Measurements from ENCODE around the gene TGFBR2. TPM values are rescaled to one million over a fixed set of nuclear protein-coding genes. Genes with fewer than 3 reads are reported as not detected.

TGFBR2 gene
- total and polyA plus RNA-seq, 3 experiments from 2014 or later = 55.3 to 108 (median 56.3) TPM

DNA sequence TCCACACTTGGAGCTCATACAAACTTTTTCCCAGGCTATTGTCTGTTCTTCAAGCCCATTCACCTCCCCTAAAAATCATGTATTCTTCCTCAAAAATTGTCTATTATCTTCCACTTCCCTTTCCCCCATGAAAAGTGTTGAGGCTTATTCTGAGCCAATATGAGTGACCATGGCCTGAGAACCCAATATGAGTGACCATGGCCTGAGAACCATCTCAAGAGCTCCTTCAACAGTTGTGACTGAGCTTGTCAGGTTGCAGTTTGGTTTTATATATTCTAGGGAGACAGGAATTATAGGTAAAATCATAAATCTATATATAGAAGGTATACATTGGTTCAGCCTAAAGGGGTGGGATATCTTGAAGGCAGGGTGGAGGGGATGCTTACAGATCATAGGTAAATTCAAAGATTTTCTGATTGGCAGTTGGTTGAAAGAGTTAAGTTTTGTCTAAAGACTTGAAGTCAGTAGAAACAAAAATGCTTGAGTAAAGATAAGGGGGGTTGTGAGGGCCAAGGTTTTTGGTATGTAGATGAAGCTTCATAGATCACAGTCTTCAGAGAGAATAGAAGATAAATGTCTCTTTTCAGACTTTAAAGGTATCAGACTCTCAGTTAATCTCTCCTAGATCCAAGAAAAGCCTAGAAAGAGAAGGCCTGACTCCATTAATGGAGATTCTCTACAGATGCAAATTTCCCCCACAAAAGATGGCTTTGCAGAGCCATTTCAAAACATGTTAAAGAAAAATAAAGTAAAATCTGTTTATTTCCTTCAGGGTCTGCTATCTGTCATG, 95.8 kb downstream of the TGFBR2 start:
- Histone ChIP-seq H3K36me3 (ENCODE audit: insufficient read depth, low read length) (no peaks in the 10 kb centered on the region), H3K27ac (ENCODE audit: low read depth, low read length) (no peak overlapping the region), H3K4me3 (ENCODE audit: low read length) (no peak overlapping the region), H3K9me3 (ENCODE audit: low read length) (no peaks in the 10 kb centered on the region), H3K27me3 (ENCODE audit: insufficient read depth, low read length, poor library complexity, severe bottlenecking) (no peaks in the 10 kb centered on the region), H3K4me1 (ENCODE audit: insufficient read depth, low read length) (no peaks in the 10 kb centered on the region)
- POLR2A ChIA-PET = no interaction called here
- Mint-ChIP-seq H3K4me1 (peaks cover 6 to 20% (median 13%) of the 10 kb centered on the region in 3 donors), H3K27me3 (no peaks in the 10 kb centered on the region), H3K9me3 (peaks cover 0 to 11% (median 0%) of the 10 kb centered on the region in 5 donors), H3K36me3 (peaks cover 3 to 28% (median 6%) of the 10 kb centered on the region in 3 donors), H3K4me3 (no peak overlapping the region), H3K27ac (peak overlapping the region in 3 of 8 donors; percentile 8 to 29 (median 9))
- CTCF ChIA-PET = interaction anchor here (0.8 to 2.8 kb wide), 2 partner anchors 9 to 503 kb away, joined by 3 to 16 read pairs; no protein-coding TSS in a partner anchor
- no peak for DNase-seq

DNA sequence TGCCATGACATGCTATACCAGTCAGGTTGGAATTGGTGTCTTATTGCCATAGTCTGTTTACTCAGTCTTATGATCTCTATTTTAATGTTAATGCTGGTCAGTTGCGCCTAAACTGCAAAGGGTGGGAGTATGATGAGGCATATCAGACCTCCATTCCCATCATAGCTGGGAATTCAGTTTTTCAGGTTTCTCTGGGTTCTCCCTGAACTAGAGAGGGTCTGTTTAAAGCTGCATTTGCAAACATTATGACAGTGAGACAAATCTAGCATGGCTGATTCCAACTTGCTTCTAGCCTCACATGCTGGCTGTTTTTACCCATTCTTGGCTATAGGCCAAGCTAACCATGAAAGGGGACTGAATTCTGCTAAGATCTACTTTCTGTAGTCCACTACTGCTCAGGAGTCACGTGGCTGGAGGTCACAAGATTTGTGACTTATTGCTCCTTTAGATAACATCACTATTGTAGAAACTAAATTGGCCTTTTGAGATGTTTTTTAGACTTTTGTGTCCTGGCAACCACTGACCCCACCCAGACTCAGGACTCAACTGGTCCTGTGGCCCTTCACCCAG, 96.5 kb downstream of the TGFBR2 start:
- peaks cover 3 to 21% (median 5%) of the 10 kb centered on the region in 3 donors for H3K36me3 Mint-ChIP-seq
- no peak overlapping the region for H3K4me3 Mint-ChIP-seq
- DNase-seq = no peak
- POLR2A ChIA-PET = interaction anchor here (0.5 kb wide), 1 partner anchor 99 kb away, joined by 6 read pairs; no protein-coding TSS in a partner anchor
- no peak overlapping the region for H3K27ac ChIP-seq (ENCODE audit: low read depth, low read length)
- no peaks in the 10 kb centered on the region for H3K27me3 Mint-ChIP-seq
- CTCF ChIA-PET = interaction anchor here (0.8 to 2.8 kb wide), 2 partner anchors 9 to 504 kb away, joined by 3 to 16 read pairs; no protein-coding TSS in a partner anchor
- peak overlapping the region in 3 of 8 donors; percentile 18 to 77 (median 52) for H3K27ac Mint-ChIP-seq
- H3K9me3 ChIP-seq (ENCODE audit: low read length) = no peaks in the 10 kb centered on the region
- H3K4me3 ChIP-seq (ENCODE audit: low read length) = no peak overlapping the region
- H3K27me3 ChIP-seq (ENCODE audit: insufficient read depth, low read length, poor library complexity, severe bottlenecking) = no peaks in the 10 kb centered on the region
- H3K36me3 ChIP-seq (ENCODE audit: insufficient read depth, low read length) = no peaks in the 10 kb centered on the region
- H3K4me1 Mint-ChIP-seq = peaks cover 4 to 19% (median 11%) of the 10 kb centered on the region in 3 donors
- H3K4me1 ChIP-seq (ENCODE audit: insufficient read depth, low read length) = no peaks in the 10 kb centered on the region
- H3K9me3 Mint-ChIP-seq = peaks cover 0 to 11% (median 0%) of the 10 kb centered on the region in 5 donors

- H3K27me3 Mint-ChIP-seq = no peaks in the 10 kb centered on the region
- no peak for DNase-seq
- CTCF ChIA-PET = interaction anchor here (1.2 to 1.6 kb wide), 2 partner anchors 12 to 64 kb away, joined by 3 to 5 read pairs; no protein-coding TSS in a partner anchor
- H3K36me3 ChIP-seq (ENCODE audit: insufficient read depth, low read length) = no peaks in the 10 kb centered on the region
- H3K27me3 ChIP-seq (ENCODE audit: insufficient read depth, low read length, poor library complexity, severe bottlenecking) = no peaks in the 10 kb centered on the region
- H3K4me1 ChIP-seq (ENCODE audit: insufficient read depth, low read length) = peaks cover 12% of the 10 kb centered on the region
- POLR2A ChIA-PET = interaction anchor here (0.5 kb wide), 1 partner anchor 11 kb away, joined by 3 read pairs; no protein-coding TSS in a partner anchor
- peaks cover 0 to 11% (median 0%) of the 10 kb centered on the region in 5 donors for H3K9me3 Mint-ChIP-seq
- H3K27ac ChIP-seq (ENCODE audit: low read depth, low read length) = no peak overlapping the region
- no peaks in the 10 kb centered on the region for H3K9me3 ChIP-seq (ENCODE audit: low read length)
- H3K4me3 Mint-ChIP-seq = no peak overlapping the region
- H3K4me3 ChIP-seq (ENCODE audit: low read length) = no peak overlapping the region
- peaks cover 10 to 32% (median 16%) of the 10 kb centered on the region in 3 donors for H3K4me1 Mint-ChIP-seq
- H3K36me3 Mint-ChIP-seq = peaks cover 2 to 7% (median 3%) of the 10 kb centered on the region in 3 donors
- H3K27ac Mint-ChIP-seq = peak overlapping the region in 1 of 8 donors; percentile 87
These were observed 98.8 kb downstream of the TGFBR2 start for GRCh38 chr3:30704931-30705890.

- Histone ChIP-seq H3K27ac (ENCODE audit: low read depth, low read length) (no peak overlapping the region), H3K9me3 (ENCODE audit: low read length) (no peaks in the 10 kb centered on the region), H3K36me3 (ENCODE audit: insufficient read depth, low read length) (no peaks in the 10 kb centered on the region), H3K4me1 (ENCODE audit: insufficient read depth, low read length) (peaks cover 12% of the 10 kb centered on the region), H3K4me3 (ENCODE audit: low read length) (no peak overlapping the region), H3K27me3 (ENCODE audit: insufficient read depth, low read length, poor library complexity, severe bottlenecking) (no peaks in the 10 kb centered on the region)
- Mint-ChIP-seq H3K9me3 (peaks cover 0 to 10% (median 0%) of the 10 kb centered on the region in 5 donors), H3K27me3 (no peaks in the 10 kb centered on the region), H3K27ac (no peak overlapping the region), H3K4me3 (no peak overlapping the region), H3K4me1 (peaks cover 10 to 21% (median 16%) of the 10 kb centered on the region in 3 donors), H3K36me3 (peaks cover 0 to 4% (median 2%) of the 10 kb centered on the region in 3 donors)
- POLR2A ChIA-PET = no interaction called here
- CTCF ChIA-PET = no interaction called here
- DNase-seq = no peak
These were observed 101.4 kb downstream of the TGFBR2 start for GRCh38 chr3:30707825-30708224.

DNA sequence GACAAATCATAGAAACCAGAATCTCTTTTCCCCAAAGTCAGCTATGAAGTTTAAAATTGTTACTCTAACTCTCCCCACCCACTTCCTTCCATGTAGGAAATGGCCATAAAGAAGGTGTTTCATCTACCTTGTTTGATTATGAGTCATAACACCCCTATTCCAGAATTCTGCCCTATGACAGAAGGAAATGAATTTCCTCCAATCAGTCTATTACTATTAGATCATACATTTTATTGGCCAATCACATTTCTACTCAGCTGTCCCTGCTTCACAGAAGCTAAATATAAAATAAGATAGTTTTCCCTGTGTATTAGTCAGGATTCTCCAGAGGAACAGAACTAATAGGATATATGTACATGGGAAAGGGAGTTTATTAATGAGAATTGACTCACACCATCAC, 102.1 kb downstream of the TGFBR2 start:
- H3K27me3 Mint-ChIP-seq = no peaks in the 10 kb centered on the region
- no peak for DNase-seq
- peaks cover 0 to 2% (median 0%) of the 10 kb centered on the region in 3 donors for H3K36me3 Mint-ChIP-seq
- no peaks in the 10 kb centered on the region for H3K27me3 ChIP-seq (ENCODE audit: insufficient read depth, low read length, poor library complexity, severe bottlenecking)
- no peak overlapping the region for H3K4me3 Mint-ChIP-seq
- H3K9me3 Mint-ChIP-seq = peaks cover 0 to 4% (median 0%) of the 10 kb centered on the region in 5 donors
- H3K4me1 ChIP-seq (ENCODE audit: insufficient read depth, low read length) = peaks cover 12% of the 10 kb centered on the region
- H3K36me3 ChIP-seq (ENCODE audit: insufficient read depth, low read length) = no peaks in the 10 kb centered on the region
- ChIA-PET POLR2A (no interaction called here), CTCF (no interaction called here)
- H3K9me3 ChIP-seq (ENCODE audit: low read length) = no peaks in the 10 kb centered on the region
- H3K4me1 Mint-ChIP-seq = peaks cover 10 to 21% (median 12%) of the 10 kb centered on the region in 3 donors
- H3K4me3 ChIP-seq (ENCODE audit: low read length) = no peak overlapping the region
- no peak overlapping the region for H3K27ac ChIP-seq (ENCODE audit: low read depth, low read length)
- no peak overlapping the region for H3K27ac Mint-ChIP-seq

DNA sequence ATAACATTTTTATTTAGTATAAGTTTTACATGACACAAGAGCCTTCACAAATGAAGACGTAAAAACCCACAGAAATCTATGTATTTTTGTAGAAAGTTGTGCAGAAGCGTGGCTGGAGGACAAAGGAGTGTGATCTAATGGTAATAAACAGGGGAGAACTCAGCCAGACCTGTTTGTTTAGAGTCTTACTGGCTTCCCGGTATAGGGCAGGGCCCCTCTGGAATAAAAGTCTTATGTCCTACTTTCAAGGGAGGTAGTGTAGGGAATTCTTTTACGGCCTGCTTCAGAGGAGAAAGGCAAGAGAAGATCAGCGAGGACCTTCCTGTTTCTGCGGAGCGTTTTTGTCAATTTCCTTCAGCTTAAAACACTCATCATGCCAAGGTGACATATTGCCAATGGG, 103.6 kb downstream of the TGFBR2 start:
- Histone ChIP-seq H3K27me3 (ENCODE audit: insufficient read depth, low read length, poor library complexity, severe bottlenecking) (no peaks in the 10 kb centered on the region), H3K36me3 (ENCODE audit: insufficient read depth, low read length) (no peaks in the 10 kb centered on the region), H3K4me3 (ENCODE audit: low read length) (no peak overlapping the region), H3K4me1 (ENCODE audit: insufficient read depth, low read length) (peaks cover 12% of the 10 kb centered on the region), H3K27ac (ENCODE audit: low read depth, low read length) (no peak overlapping the region), H3K9me3 (ENCODE audit: low read length) (no peaks in the 10 kb centered on the region)
- Mint-ChIP-seq H3K27me3 (peaks cover 0 to 4% of the 10 kb centered on the region in 2 donors), H3K36me3 (peaks cover 0 to 2% (median 0%) of the 10 kb centered on the region in 3 donors), H3K9me3 (peaks cover 0 to 8% (median 0%) of the 10 kb centered on the region in 5 donors), H3K4me1 (peaks cover 8 to 13% (median 10%) of the 10 kb centered on the region in 3 donors), H3K27ac (no peak overlapping the region), H3K4me3 (no peak overlapping the region)
- no peak for DNase-seq
- POLR2A ChIA-PET = no interaction called here
- CTCF ChIA-PET = no interaction called here

DNA sequence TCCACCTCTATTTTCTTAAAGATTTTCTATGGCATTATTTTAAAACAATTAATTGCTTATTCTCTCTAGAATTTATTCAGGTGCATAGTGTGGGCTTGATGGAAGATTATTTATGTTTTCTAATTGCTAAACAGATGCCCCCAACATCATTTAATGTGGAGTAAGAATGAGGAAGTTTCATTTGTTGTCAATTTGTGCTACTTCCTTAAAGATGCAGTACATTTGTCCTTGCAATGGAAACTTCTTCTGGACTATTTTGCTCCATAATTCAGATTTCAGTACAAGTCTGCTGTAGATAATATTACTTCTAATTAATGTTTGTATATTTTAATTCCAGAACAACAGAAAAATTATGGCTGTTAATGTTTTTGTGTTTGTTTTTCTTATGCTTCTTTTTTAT, 104.8 kb downstream of the TGFBR2 start:
- Mint-ChIP-seq H3K27ac (no peak overlapping the region), H3K36me3 (peaks cover 0 to 2% (median 0%) of the 10 kb centered on the region in 3 donors), H3K4me3 (no peak overlapping the region), H3K9me3 (peaks cover 0 to 11% (median 0%) of the 10 kb centered on the region in 5 donors), H3K27me3 (peaks cover 0 to 7% of the 10 kb centered on the region in 2 donors), H3K4me1 (peaks cover 8 to 13% (median 10%) of the 10 kb centered on the region in 3 donors)
- peaks cover 12% of the 10 kb centered on the region for H3K4me1 ChIP-seq (ENCODE audit: insufficient read depth, low read length)
- no peaks in the 10 kb centered on the region for H3K9me3 ChIP-seq (ENCODE audit: low read length)
- no peaks in the 10 kb centered on the region for H3K36me3 ChIP-seq (ENCODE audit: insufficient read depth, low read length)
- ChIA-PET CTCF (no interaction called here), POLR2A (no interaction called here)
- DNase-seq = no peak
- no peaks in the 10 kb centered on the region for H3K27me3 ChIP-seq (ENCODE audit: insufficient read depth, low read length, poor library complexity, severe bottlenecking)
- no peak overlapping the region for H3K4me3 ChIP-seq (ENCODE audit: low read length)
- H3K27ac ChIP-seq (ENCODE audit: low read depth, low read length) = no peak overlapping the region

Measured in CD8-positive, alpha-beta memory T cell (primary cell).